DOHH2 (cell line): ENCODE results near the gene AUTS2.

Experiments used
- CTCF ChIP-seq: fragments of 200-600 bp; sonication (generic); IDR thresholded peaks from one replicate; pipeline ENCODE4 v1.5.1; 2014; ENCODE audit warnings: antibody characterized with exemption, mild to moderate bottlenecking, low read depth, low read length; ENCODE audit not compliant: poor library complexity, severe bottlenecking
- EZH2phosphoT487 ChIP-seq: fragments of 200-600 bp; sonication (generic); IDR thresholded peaks from 2 replicates; pipeline ENCODE4 v1.6.1; 2017; ENCODE audit warnings: borderline replicate concordance, mild to moderate bottlenecking, antibody characterized with exemption, low read length, moderate library complexity, mixed read lengths

- TF ChIP-seq CTCF (no peak), EZH2phosphoT487 (no peak)
Observed at GRCh38 chr7:70589010-70589409, 990.7 kb downstream of the AUTS2 start.
